Osteocyte (in vitro differentiated cells): ENCODE measurements around the gene MED8. TPM values are rescaled to one million over a fixed set of nuclear protein-coding genes. Genes with fewer than 3 reads are reported as not detected.

Experiments
- DNase-seq: peaks from one replicate; pipeline ENCODE4 v3.0.0; 2021; ENCODE audit warnings: mixed read lengths; ENCODE audit not compliant: unreplicated experiment; ENCODE audit errors: extremely low spot score
- H3K27ac Mint-ChIP-seq: one replicate; pipeline ENCODE4 v1.8.0; 2021; ENCODE audit warnings: mild to moderate bottlenecking, mixed read lengths; ENCODE audit not compliant: unreplicated experiment
- H3K27me3 Mint-ChIP-seq: one replicate; pipeline ENCODE4 v1.8.0; 2021; ENCODE audit warnings: mixed read lengths; ENCODE audit not compliant: unreplicated experiment
- H3K36me3 Mint-ChIP-seq: one replicate; pipeline ENCODE4 v1.8.0; 2021; ENCODE audit warnings: mixed read lengths; ENCODE audit not compliant: unreplicated experiment
- H3K4me1 Mint-ChIP-seq: one replicate; pipeline ENCODE4 v1.8.0; 2021; ENCODE audit warnings: mixed read lengths; ENCODE audit not compliant: unreplicated experiment
- H3K4me3 Mint-ChIP-seq: one replicate; pipeline ENCODE4 v1.8.0; 2021; ENCODE audit warnings: mild to moderate bottlenecking, moderate library complexity, mixed read lengths; ENCODE audit not compliant: unreplicated experiment
- H3K9me3 Mint-ChIP-seq: one replicate; pipeline ENCODE4 v1.8.0; 2021; ENCODE audit warnings: mixed read lengths; ENCODE audit not compliant: unreplicated experiment
- CTCF ChIP-seq: fragments of 200-600 bp; sonication (generic); IDR thresholded peaks from 2 replicates; pipeline ENCODE4 v1.5.0; 2021; ENCODE audit warnings: antibody characterized with exemption, mild to moderate bottlenecking, moderate library complexity
- total RNA-seq: library from RNA; stranded (reverse); gene quantifications from 2 replicates; pipeline ENCODE4 v1.2.1, GENCODE V29; 2021

MED8 gene
- total RNA-seq, 1 donor from 2014 or later = 40.4 TPM

GRCh38 chr1:43437031-43437973 lies 47.7 kb upstream of the MED8 start:
- H3K36me3 Mint-ChIP-seq = peaks cover 27% of the 10 kb centered on the region
- no peaks in the 10 kb centered on the region for H3K27me3 Mint-ChIP-seq
- DNase-seq = no peak
- TF ChIP-seq CTCF = no peak
- H3K4me1 Mint-ChIP-seq = no peaks in the 10 kb centered on the region
- no peak overlapping the region for H3K27ac Mint-ChIP-seq
- no peak overlapping the region for H3K4me3 Mint-ChIP-seq
- no peaks in the 10 kb centered on the region for H3K9me3 Mint-ChIP-seq

GRCh38 chr1:43436371-43436770 lies 46.8 kb upstream of the MED8 start:
- Mint-ChIP-seq H3K27ac (no peak overlapping the region), H3K36me3 (peaks cover 34% of the 10 kb centered on the region)
- TF ChIP-seq CTCF = no peak

GRCh38 chr1:43435146-43436145 lies 45.8 kb upstream of the MED8 start:
- no peaks in the 10 kb centered on the region for H3K27me3 Mint-ChIP-seq
- H3K9me3 Mint-ChIP-seq = no peaks in the 10 kb centered on the region
- H3K4me1 Mint-ChIP-seq = no peaks in the 10 kb centered on the region
- H3K4me3 Mint-ChIP-seq = no peak overlapping the region
- TF ChIP-seq CTCF = no peak
- H3K27ac Mint-ChIP-seq = no peak overlapping the region
- peaks cover 42% of the 10 kb centered on the region for H3K36me3 Mint-ChIP-seq
- DNase-seq = no peak

More at GRCh38 chr1:43436371-43436770, 46.8 kb upstream of the MED8 start:
- Mint-ChIP-seq H3K9me3 (no peaks in the 10 kb centered on the region), H3K4me1 (no peaks in the 10 kb centered on the region), H3K4me3 (no peak overlapping the region), H3K27me3 (no peaks in the 10 kb centered on the region)
- no peak for DNase-seq

DNA sequence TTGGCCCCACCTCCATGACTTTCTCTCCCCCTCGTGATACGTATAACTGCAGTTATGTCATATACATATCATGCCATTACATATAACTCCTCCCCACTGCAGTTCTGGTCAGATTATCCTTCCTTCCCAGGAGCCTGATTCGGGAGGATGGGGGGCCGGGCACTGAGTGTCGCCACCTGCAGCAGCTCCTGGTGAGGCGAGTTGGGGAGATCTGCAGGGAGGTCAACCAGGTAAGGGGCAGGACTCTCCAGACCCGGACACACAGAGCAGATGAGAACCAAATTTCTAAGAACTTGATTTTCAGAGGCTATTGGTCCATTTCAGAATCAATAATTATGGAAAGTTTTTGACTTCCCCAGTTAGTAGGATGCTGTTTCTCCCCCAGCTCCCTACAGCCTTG lies 44.7 kb upstream of the MED8 start:
- TF ChIP-seq CTCF = no peak
- Mint-ChIP-seq H3K9me3 (no peaks in the 10 kb centered on the region), H3K4me3 (no peak overlapping the region), H3K36me3 (peaks cover 50% of the 10 kb centered on the region), H3K27me3 (no peaks in the 10 kb centered on the region), H3K27ac (no peak overlapping the region), H3K4me1 (no peaks in the 10 kb centered on the region)
- no peak for DNase-seq
